Activated CD4-positive, alpha-beta T cell treated with anti-CD3 and anti-CD28 coated beads, Interleukin-2, Interleukin-6, amounts not matched to agents 100 ng/mL and 50 ng/mL, durations not matched to agents 16 hours and 8 hours (primary cell): ENCODE data around the gene HUNK.

ENCODE experiments used
- DNase-seq: peaks from one replicate; pipeline ENCODE4 v3.0.0-alpha.2; 2020

The HUNK gene

DNA sequence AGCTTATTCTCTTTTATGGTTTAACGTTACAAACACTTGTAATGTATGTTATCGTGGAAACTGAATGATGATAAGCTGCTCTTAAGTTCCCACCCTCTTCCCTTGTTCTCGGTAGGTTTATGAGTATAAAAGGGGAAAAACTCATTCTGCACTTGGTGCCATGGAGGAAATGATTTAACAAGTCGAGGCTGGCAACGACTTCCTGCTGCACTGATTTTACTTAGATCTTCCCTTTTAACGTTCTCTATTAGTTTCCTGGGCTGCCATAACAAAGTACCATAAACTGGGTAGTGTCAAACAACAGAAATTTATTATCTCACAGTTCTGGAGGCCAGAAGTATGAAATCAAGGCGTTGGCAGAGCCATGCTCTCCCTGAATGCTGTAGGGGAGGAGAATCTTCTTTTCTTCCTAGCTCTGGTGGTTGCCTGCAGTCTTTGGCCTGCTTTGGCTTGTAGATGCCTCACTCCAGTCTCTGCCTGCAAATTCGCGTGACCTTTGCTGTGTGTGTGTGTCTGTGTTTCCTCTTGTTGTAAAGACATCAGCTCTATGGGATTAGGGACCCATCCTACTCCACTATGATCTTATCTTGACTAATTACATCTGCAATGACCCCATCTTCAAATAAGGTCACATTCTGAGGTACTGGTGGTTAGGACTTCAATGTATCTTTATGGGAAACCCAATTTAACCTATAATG is 26.3 kb downstream of the HUNK start:
- no peak for DNase-seq

GRCh38 chr21:31900121-31900895 is 27.5 kb downstream of the HUNK start:
- DNase-seq = no peak

GRCh38 chr21:31901315-31901714 is 28.5 kb downstream of the HUNK start:
- DNase-seq = no peak

DNA sequence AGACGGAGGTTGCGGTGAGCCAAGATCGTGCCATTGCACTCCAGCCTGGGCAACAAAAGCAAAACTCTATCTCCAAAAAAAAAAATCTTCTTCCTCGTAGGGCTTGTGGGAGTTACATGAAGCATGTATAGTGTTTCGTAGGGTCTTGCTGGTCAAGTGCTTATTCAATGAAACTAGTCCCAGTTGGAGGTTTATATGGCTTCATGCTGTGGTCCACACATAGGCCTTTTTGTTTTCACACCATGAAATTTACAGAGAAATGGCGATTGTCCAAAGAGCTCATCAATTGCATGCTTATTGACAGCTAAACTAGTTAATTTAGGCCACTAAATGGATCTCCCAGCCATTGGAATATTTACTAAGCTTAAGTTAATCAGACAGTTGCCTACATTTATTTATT is 29.6 kb downstream of the HUNK start:
- DNase-seq = no peak

DNA sequence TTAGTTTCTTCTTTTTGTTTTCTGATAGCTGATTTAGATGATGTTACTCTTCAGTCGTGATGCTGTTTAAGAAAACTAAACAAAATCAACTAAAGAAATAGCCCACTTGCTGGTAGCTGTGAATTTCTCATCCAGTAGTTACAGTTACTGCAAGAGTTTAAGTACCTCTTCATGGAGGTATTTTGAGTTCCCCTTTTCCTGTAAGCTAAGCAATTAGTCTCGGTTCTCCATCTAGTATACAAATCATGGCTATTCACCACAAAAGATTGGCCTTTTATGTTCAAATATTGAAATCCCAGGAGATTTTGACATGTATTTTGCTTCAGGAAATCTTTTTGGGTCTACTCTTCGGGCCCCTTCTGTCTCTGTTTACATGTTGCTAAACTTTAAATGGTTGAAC is 31.1 kb downstream of the HUNK start:
- no peak for DNase-seq

DNA sequence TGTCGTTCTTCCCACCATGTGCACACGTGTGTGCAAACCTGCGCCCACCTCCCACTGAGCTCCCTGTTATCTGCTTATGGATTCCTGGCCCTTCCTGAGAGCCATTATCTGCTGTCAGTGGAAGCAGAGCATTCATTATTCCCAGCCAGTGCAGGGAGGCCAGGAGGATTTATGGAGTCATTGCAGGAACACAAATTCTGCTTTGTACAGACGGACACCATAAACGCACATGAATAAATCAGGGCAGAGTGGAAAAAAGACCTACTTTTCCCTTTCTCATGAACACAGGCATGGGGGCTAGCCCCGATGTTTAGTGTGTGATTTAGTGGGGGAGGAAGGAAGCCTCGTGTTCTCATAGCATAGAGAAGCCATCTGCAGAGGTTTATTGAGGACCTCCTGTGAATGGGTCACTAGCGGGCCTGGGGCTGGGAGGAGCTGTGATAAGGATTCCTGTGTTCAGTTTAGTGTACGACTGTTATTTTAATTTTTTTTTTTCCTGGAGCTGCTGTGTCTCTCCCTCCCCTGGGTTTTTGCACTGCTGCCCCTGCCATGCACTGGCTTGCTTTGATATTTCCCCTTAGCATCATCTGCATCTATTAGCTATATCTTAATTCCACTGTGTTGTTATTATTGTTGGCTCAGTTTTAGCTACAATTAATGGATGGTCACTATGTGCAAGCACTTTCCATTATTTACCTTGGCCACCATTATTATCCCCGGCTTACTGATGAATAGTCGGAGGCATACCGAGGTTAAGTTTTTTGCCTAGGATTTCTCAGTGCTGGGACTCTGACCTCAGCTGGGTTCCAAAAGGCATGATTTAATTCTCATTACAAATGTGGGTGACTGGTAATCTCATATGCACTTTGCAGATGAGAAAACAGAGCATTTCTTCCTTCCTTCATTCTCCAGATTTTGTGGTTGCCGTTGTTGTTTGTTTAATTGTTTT is 33.0 kb downstream of the HUNK start:
- DNase-seq = no peak

- no peak for DNase-seq
Observed at GRCh38 chr21:31908106-31909031, 35.5 kb downstream of the HUNK start.

GRCh38 chr21:31909153-31910073 is 36.6 kb downstream of the HUNK start:
- DNase-seq = no peak

DNA sequence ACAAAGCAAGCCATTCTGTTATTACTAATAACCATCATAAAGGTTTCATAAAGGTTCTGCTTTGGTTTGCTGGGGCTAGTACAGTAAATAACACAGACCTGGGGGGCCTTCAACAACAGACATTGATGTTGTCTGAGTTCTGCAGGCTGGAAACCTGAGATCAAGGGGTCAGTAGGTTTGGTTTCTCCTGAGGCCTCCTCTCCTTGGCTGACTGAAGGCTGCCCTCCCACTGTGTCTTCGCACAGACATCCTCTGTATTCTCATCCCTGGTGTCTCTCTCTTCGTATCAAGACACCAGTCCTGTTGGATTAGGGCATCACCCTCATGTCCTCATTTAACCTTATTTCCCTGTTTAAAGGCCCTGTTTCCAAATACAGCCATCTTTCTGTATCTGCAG is 37.3 kb downstream of the HUNK start:
- no peak for DNase-seq

DNA sequence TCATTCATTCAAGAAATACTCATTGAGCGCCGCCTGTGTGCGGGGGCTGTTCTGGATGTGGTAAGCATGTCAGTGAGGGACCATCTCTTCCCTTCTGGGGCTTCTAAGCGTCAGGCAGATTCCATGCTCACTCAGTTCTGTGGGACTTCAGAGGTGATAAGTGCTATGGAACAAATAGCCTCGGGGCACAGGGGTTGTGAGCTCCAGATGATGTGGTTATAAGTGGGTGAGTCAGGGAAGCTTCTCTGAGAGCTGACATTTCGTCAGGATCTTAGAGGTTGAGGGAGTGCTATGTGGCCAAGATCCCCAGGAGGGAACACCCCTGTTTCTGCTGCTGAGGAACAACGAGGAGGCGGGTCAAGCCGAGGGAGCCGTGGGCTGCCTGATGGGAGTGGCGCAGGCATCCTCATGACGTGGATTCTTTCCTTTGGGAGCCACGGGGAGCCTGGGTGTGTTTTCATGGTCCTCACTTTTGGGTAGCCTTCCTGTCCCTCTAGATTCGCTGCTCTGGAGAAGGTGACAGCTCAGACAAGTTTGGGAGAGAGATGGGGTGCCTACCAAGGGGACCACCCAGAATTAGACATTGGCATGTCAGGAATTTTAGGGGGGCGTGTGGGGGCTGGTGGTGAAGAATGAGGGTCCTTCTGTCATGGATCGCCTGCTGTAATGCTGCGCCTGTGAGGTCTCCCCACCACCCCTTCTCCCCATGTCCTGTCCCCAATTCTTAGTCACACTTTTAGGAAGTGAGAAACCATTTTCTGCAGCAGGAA is 38.5 kb downstream of the HUNK start:
- no peak for DNase-seq

DNA sequence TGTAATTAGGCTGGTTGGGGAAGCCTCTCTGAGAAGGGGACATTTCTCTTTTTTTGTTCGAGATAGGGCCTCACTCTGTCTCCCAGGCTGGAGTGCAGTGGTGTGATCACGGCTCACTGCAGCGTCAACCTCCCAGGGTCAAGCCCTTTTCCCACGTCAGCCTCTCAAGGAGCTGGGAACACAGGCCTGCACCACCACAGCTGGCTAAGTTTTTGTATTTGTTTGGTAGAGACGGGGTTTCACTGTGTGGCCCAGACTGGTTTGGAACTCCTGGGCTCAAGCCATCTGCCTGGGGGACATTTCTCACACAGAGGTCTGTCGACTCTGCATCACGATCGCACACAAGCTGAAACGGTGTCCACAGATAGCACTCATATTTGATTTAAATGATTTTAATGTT is 39.7 kb downstream of the HUNK start:
- DNase-seq = no peak

DNA sequence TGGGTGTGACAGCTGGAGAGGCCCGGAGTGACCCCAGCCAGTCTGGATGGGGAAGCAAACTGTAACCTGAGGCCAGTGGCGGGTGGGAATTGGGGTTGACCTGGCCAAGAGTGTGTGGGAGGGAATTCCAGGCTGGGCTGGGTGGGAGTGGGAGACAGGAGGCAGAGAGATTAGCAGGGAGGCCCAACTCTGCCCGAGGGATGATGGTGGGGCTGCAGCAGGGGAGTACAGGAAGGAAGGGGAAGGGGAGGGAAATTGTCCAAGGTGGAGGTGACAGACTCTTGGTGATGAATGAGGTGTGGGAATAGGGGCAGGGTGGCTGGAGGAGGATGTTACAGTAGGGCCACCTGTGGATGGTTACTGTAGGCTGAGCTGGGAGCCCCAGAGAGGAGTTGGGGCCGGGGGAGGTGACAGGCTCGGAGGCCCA is 40.4 kb downstream of the HUNK start:
- DNase-seq = no peak

DNA sequence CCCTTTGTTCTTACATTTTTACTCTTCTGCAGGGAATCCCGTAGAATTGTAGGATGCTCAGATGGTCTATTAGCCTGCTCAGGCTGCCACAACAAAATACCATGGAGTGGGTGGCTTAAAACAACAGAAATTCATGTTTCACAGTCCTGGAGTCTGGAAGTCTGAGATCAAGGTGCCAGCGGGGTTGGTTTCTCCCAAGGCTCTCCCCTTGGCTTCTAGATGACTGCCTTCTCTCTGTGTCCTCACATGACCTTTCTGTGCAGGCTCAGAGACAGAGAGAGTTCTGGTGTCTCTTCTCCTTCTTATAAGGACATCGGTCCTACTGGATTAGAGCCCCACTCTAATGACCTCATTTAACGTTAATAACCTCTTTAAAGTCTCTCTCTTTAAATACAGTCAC is 41.7 kb downstream of the HUNK start:
- DNase-seq = no peak

DNA sequence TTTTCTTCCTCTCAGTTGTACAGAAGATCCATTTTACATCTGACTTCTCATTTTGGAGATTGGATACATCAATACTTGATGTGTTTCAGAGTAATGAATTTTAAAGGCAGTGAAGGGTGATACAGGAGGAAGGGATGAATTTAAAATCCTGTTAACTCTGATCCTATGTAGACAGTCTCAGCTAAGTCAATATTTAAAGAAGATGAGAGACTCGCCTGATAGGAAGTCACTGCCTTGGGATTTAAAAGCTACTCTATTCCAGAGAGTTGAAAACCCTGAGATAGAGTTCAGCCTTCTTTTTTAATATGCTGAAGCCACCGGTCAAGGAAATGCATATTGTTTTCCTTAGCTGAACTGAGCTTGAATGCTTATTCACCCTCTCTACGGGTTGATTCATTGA is 42.7 kb downstream of the HUNK start:
- no peak for DNase-seq

DNA sequence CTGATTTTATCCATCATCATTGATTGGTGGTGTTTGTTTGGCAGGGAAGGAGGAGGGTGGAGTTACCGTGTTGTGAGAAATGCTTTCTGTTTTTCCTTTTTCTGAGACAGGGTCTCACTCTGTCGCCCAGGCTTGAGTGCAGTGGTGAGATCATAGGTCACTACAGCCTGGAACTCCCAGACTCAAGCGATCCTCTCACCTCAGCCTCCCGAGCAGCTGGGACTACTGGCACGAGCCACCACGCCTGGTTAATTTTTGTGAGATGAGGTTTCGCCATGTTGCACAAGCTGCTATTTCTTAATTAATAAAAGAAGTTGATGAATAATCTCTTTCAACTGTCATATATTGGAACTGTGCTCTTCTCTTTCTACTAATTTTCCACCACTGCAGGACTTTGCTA is 44.3 kb downstream of the HUNK start:
- DNase-seq = no peak

DNA sequence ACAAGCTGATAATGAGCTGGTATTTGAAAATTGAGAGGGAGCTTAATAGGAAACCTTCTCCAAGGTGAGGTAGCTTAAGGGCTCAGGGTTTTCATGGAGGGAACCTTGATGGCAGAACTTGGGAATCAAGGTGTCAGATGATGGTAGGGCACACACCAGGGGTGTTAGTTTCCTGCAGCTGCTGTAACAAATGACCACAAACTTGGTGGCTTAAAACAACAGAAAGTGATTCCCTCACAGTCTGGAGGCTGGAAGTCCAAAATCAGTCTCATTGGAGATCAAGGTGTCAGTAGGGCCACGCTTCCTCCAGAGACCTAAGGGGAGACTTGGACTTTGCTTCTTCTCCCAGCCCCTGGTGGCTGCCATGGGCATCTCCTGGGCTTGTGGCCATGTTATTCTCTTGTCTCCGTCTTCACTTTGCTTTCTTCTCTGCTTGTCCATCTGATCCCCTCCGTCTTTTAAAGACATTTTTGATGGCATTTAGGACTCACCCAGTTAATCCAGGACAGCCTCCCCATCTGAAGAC is 45.5 kb downstream of the HUNK start:
- no peak for DNase-seq

DNA sequence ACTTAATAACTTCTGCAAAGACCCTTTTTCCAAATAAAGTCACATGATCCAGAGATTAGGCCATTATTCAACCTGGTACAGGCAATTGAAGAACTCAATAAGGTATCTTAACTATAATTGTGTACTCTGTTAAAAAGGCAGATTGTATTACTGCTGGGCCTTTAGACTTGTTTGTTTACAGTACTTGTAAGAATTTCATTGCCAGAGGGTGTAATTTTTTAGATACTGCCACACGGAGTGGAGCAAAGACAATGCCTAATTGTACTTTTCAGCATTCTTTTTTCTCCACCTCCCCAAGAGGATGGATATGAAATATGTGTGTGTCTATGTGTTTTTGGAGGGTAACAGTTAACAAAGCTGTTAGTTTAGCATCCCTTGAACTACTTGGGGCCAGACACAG is 47.5 kb downstream of the HUNK start:
- no peak for DNase-seq

- no peak for DNase-seq
Observed at GRCh38 chr21:31921079-31921478, 48.3 kb downstream of the HUNK start.

DNA sequence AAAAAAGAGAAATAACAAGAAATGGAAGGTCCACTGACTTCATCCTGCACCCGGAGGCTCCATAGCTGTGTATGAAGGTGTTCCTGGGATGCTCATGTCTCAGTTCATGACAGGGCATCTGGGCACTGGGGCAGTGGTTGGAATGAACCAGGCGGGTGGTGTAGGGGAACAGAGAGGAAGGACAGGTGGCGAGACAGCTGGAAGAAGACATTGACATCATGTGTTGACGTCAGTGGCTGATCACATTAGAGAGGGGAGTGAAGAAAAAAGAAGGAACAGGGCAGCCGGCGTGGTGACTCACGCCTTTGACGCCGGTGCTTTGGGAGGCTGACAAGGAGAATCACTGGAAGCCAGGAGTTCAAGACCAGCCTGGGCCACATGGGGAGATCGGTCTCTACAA is 50.1 kb downstream of the HUNK start:
- DNase-seq = no peak

GRCh38 chr21:31923756-31924155 is 50.9 kb downstream of the HUNK start:
- DNase-seq = no peak
